HCT116 (cell line): Measurements from ENCODE around the gene KRT24. TPM values are rescaled to one million over a fixed set of nuclear protein-coding genes. Genes with fewer than 3 reads are reported as not detected.

Experiments used
- ATAC-seq: fragments of 200-7000 bp; cut with Tn5 transposase; 2 replicates; pipeline ENCODE4 v1.9.1; 2020; ENCODE audit warnings: mild to moderate bottlenecking, moderate library complexity
- BruUV-seq: library from RNA; stranded (reverse); fragments of 400-500 nt; replicated peaks from 2 replicates; lab custom pipeline; 2021; lab: Mats Ljungman, UMichigan
- CTCF ChIA-PET: fragments of 300-600 bp; sonication (Branson Sonifier 250); formaldehyde crosslinking; loops from one replicate; lab custom pipeline; 2021; ENCODE audit warnings: antibody characterized with exemption; lab: Charles Lee
- POLR2A ChIA-PET: fragments of 300-600, 350-600 bp; sonication (Branson Sonifier 250); formaldehyde crosslinking; loops from one replicate; lab custom pipeline; 2021; ENCODE audit warnings: antibody characterized with exemption; lab: Charles Lee
- RAD21 ChIA-PET, 2 experiments: fragments of 300-600 bp; sonication (Branson Sonifier 250); formaldehyde crosslinking; loops; one replicate each; lab custom pipeline; 2023; ENCODE audit warnings: low total read pairs in 2 of 2; ENCODE audit not compliant: uncharacterized antibody in 2 of 2, unreplicated experiment in 2 of 2, low non-redundant PET in 1 of 2; lab: Charles Lee
- DNase-seq: peaks from one replicate; pipeline ENCODE4 v3.0.0-alpha.2; 2010; ENCODE audit warnings: low read depth, low spot score
- H2AFZ ChIP-seq: fragments of 200-600 bp; shearing (Covaris generic), sonication (generic); 2 replicates; pipeline ENCODE4 v1.6.1; 2017; ENCODE audit warnings: low read depth, mixed run types, mixed read lengths, antibody characterized with exemption, low read length; ENCODE audit not compliant: poor library complexity, severe bottlenecking
- H3K27ac ChIP-seq: 2 replicates; pipeline ENCODE4 v1.5.1; 2012; ENCODE audit warnings: low read depth, low read length
- H3K27me3 ChIP-seq: fragments of 200-600 bp; sonication (generic); 2 replicates; pipeline ENCODE4 v1.6.1; 2016; ENCODE audit warnings: mixed run types, low read length, mixed read lengths; ENCODE audit not compliant: insufficient read depth
- H3K36me3 ChIP-seq, 2 experiments: fragments of 200-500 bp in 1 of 2; fragments of 200-600 bp in 1 of 2; sonication (Bioruptor generic) in 1 of 2; sonication (generic) in 1 of 2; 2 replicates each; pipeline versions ENCODE4 v1.5.1 to v1.6.1; 2014 to 2016; ENCODE audit warnings: low read length in 2 of 2, inconsistent platforms in 1 of 2, mixed read lengths in 1 of 2, mixed run types in 1 of 2; ENCODE audit not compliant: insufficient read depth in 2 of 2, control insufficient read depth in 1 of 2
- H3K4me1 ChIP-seq, 2 experiments: fragments of 200-600 bp in 1 of 2; sonication (generic) in 1 of 2; 2 replicates each; pipeline versions ENCODE4 v1.5.1 to v1.6.1; 2012 to 2017; ENCODE audit warnings: low read length in 2 of 2, inconsistent platforms in 1 of 2, mild to moderate bottlenecking in 1 of 2, mixed read lengths in 1 of 2, mixed run types in 1 of 2, moderate library complexity in 1 of 2; ENCODE audit not compliant: insufficient read depth in 2 of 2, control insufficient read depth in 1 of 2
- H3K4me2 ChIP-seq: fragments of 200-600 bp; sonication (generic); 2 replicates; pipeline ENCODE4 v1.6.1; 2017; ENCODE audit warnings: mixed run types, low read length, mixed read lengths
- H3K4me3 ChIP-seq, 2 experiments: fragments of 200-600 bp in 1 of 2; sonication (generic) in 1 of 2; replicated peaks in 1 of 2; 2 replicates each; pipeline ENCODE4 v1.5.1; 2011 to 2016; ENCODE audit warnings: low read length in 2 of 2, control low read depth in 1 of 2, low read depth in 1 of 2, mild to moderate bottlenecking in 1 of 2, mixed read lengths in 1 of 2, mixed run types in 1 of 2
- H3K79me2 ChIP-seq: fragments of 200-600 bp; sonication (generic); 2 replicates; pipeline ENCODE4 v1.6.1; 2017; ENCODE audit warnings: mild to moderate bottlenecking, mixed run types, low read length, moderate library complexity, mixed read lengths; ENCODE audit not compliant: insufficient read depth
- H3K9ac ChIP-seq: fragments of 200-600 bp; sonication (generic); 2 replicates; pipeline ENCODE4 v1.6.1; 2016; ENCODE audit warnings: low read length, mixed read lengths
- H3K9me2 ChIP-seq: fragments of 200-600 bp; sonication (generic), shearing (Covaris generic); 2 replicates; pipeline ENCODE4 v1.6.1; 2017; ENCODE audit warnings: mixed run types, mild to moderate bottlenecking, moderate library complexity; ENCODE audit not compliant: insufficient read depth
- H3K9me3 ChIP-seq, 2 experiments: fragments of 200-500 bp in 1 of 2; fragments of 200-600 bp in 1 of 2; sonication (Bioruptor generic) in 1 of 2; sonication (generic) in 1 of 2; 2 replicates each; pipeline ENCODE4 v1.6.1; 2014 to 2017; ENCODE audit warnings: low read length in 2 of 2, mixed read lengths in 2 of 2, inconsistent platforms in 1 of 2, low read depth in 1 of 2, mild to moderate bottlenecking in 1 of 2, mixed run types in 1 of 2, moderate library complexity in 1 of 2; ENCODE audit not compliant: control insufficient read depth in 1 of 2, insufficient read depth in 1 of 2
- H4K20me1 ChIP-seq: fragments of 200-600 bp; sonication (generic), shearing (Covaris generic); 2 replicates; pipeline ENCODE4 v1.6.1; 2017; ENCODE audit warnings: mixed run types, mild to moderate bottlenecking, moderate library complexity; ENCODE audit not compliant: insufficient read depth
- CBX3 ChIP-seq: IDR thresholded peaks from 2 replicates; pipeline ENCODE4 v1.6.1; 2012; ENCODE audit warnings: low read depth
- ELF1 ChIP-seq: IDR thresholded peaks from 2 replicates; pipeline ENCODE4 v1.6.1; 2012; ENCODE audit warnings: low read depth, borderline replicate concordance
- EZH2 ChIP-seq: fragments of 200-600 bp; sonication (generic); IDR thresholded peaks from 2 replicates; pipeline ENCODE4 v1.6.1; 2017; ENCODE audit warnings: antibody characterized with exemption, mixed run types
- JUND ChIP-seq: IDR thresholded peaks from 2 replicates; pipeline ENCODE4 v1.6.1; 2012
- RAD21 ChIP-seq: IDR thresholded peaks from 2 replicates; pipeline ENCODE4 v1.6.1; 2012; ENCODE audit warnings: low read depth, mild to moderate bottlenecking
- SIN3A ChIP-seq: IDR thresholded peaks from 2 replicates; pipeline ENCODE4 v1.6.1; 2012; ENCODE audit warnings: low read depth
- SP1 ChIP-seq: IDR thresholded peaks from 2 replicates; pipeline ENCODE4 v1.6.1; 2012; ENCODE audit warnings: low read depth
- YY1 ChIP-seq: IDR thresholded peaks from 2 replicates; pipeline ENCODE4 v1.6.1; 2011; ENCODE audit warnings: low read length, low read depth, moderate library complexity, mild to moderate bottlenecking; ENCODE audit not compliant: insufficient replicate concordance; ENCODE audit errors: extremely low read depth
- intact Hi-C: fragments of 100-400 bp; cut with micrococcal nuclease; formaldehyde crosslinking; loops from 2 replicates; pipeline ENCODE4 v1.10.0; 2022
- total RNA-seq: library from RNA; stranded (reverse); gene quantifications from one replicate; pipeline ENCODE4 v1.2.1, GENCODE V29; 2021; ENCODE audit not compliant: unreplicated experiment
- TF ChIP-seq, protein P1 (sequence below): IDR thresholded peaks from 2 replicates; pipeline ENCODE4 v1.6.1; 2012
- TF ChIP-seq, protein P2 (sequence below), 3 experiments: fragments of 200-600 bp in 1 of 3; sonication (generic) in 1 of 3; IDR thresholded peaks in 2 of 3; conservative IDR thresholded peaks in 1 of 3; 2 replicates each; pipeline ENCODE4 v1.5.1; 2012 to 2017; ENCODE audit warnings: low read depth in 2 of 3, low read length in 2 of 3, antibody characterized with exemption in 1 of 3, borderline replicate concordance in 1 of 3, control low read depth in 1 of 3, mild to moderate bottlenecking in 1 of 3, mixed read lengths in 1 of 3, mixed run types in 1 of 3, moderate library complexity in 1 of 3; ENCODE audit not compliant: insufficient read depth in 1 of 3
- TF ChIP-seq, protein P3 (sequence below): IDR thresholded peaks from 2 replicates; pipeline ENCODE4 v1.6.1; 2011; ENCODE audit warnings: mild to moderate bottlenecking, low read length, moderate library complexity; ENCODE audit not compliant: insufficient replicate concordance; ENCODE audit errors: extremely low read depth

KRT24 gene
- total RNA-seq, 1 experiment from 2014 or later: not detected

DNA sequence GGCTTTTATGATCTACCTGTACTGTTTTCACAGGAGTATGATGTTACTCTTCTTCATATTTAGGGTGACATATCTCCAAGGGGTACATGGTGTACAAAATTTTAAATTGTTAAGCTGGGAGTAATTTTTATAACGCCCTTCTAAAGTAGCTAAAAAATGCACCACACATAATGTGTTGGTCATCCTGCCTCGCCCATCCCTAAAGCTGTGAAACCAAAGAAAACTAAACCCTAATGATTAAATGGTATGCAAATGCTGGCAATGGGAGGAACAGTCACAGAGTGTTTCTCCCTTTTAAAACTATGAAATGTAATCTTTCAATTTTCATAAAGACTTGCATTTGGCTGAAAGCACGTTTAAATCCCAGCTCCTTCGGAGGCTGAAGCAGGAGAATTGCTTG lies 2.0 kb upstream of the KRT24 start (continued):
- TF ChIP-seq, protein P1, sequence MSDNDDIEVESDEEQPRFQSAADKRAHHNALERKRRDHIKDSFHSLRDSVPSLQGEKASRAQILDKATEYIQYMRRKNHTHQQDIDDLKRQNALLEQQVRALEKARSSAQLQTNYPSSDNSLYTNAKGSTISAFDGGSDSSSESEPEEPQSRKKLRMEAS: no peak
- TF ChIP-seq, protein P2, sequence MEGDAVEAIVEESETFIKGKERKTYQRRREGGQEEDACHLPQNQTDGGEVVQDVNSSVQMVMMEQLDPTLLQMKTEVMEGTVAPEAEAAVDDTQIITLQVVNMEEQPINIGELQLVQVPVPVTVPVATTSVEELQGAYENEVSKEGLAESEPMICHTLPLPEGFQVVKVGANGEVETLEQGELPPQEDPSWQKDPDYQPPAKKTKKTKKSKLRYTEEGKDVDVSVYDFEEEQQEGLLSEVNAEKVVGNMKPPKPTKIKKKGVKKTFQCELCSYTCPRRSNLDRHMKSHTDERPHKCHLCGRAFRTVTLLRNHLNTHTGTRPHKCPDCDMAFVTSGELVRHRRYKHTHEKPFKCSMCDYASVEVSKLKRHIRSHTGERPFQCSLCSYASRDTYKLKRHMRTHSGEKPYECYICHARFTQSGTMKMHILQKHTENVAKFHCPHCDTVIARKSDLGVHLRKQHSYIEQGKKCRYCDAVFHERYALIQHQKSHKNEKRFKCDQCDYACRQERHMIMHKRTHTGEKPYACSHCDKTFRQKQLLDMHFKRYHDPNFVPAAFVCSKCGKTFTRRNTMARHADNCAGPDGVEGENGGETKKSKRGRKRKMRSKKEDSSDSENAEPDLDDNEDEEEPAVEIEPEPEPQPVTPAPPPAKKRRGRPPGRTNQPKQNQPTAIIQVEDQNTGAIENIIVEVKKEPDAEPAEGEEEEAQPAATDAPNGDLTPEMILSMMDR (IDR thresholded peaks at IDR 0.05 in 2 of 3, conservative IDR thresholded peaks at IDR 0.05 in 1 of 3; ENCODE audit: borderline replicate concordance in 1 of 3, insufficient read depth in 1 of 3, low read depth in 2 of 3, low read length in 2 of 3): no peak
- TF ChIP-seq SP1: no peak
- TF ChIP-seq ELF1: no peak
- no peak for TF ChIP-seq YY1
- TF ChIP-seq, all 23 proteins: peak for 0

DNA sequence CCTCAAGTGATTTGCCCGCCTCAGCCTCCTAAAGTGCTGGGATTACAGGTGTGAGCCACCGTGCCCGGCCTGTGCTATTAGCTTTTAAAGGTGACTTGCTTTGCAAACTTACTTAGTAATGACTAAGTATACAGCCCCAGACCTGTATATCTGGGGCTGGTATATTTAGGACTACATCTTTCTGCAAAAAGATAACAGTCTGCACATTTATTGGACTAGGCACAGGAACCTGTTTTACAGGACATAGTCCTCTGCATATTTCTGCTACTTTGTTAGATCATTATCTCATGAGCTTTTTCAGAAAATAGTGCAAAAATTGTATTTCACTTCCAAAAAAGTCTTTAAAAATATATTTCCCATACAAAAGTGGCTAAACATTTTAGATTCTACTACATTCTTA lies 1.3 kb downstream of the KRT24 start:
- no peaks in the 10 kb centered on the region for H3K9me3 ChIP-seq
- no peak for TF ChIP-seq RAD21
- no peak for TF ChIP-seq CBX3
- TF ChIP-seq, protein P2 (IDR thresholded peaks at IDR 0.05 in 2 of 3, conservative IDR thresholded peaks at IDR 0.05 in 1 of 3; ENCODE audit: borderline replicate concordance in 1 of 3, insufficient read depth in 1 of 3, low read depth in 2 of 3, low read length in 2 of 3): no peak
- TF ChIP-seq ELF1: no peak
- no peak for TF ChIP-seq SIN3A
- TF ChIP-seq, protein P3, sequence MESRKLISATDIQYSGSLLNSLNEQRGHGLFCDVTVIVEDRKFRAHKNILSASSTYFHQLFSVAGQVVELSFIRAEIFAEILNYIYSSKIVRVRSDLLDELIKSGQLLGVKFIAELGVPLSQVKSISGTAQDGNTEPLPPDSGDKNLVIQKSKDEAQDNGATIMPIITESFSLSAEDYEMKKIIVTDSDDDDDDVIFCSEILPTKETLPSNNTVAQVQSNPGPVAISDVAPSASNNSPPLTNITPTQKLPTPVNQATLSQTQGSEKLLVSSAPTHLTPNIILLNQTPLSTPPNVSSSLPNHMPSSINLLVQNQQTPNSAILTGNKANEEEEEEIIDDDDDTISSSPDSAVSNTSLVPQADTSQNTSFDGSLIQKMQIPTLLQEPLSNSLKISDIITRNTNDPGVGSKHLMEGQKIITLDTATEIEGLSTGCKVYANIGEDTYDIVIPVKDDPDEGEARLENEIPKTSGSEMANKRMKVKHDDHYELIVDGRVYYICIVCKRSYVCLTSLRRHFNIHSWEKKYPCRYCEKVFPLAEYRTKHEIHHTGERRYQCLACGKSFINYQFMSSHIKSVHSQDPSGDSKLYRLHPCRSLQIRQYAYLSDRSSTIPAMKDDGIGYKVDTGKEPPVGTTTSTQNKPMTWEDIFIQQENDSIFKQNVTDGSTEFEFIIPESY: no peak
- TF ChIP-seq JUND: no peak
- TF ChIP-seq EZH2: no peak
- no peaks in the 10 kb centered on the region for H3K27me3 ChIP-seq
- ChIA-PET RAD21 (no interaction called here), CTCF (no interaction called here), POLR2A (no interaction called here)
- intact Hi-C loops: no loop called here
- H3K79me2 ChIP-seq: no peaks in the 10 kb centered on the region
- BruUV-seq: no TSS peak
- no peak overlapping the region for H3K4me2 ChIP-seq
- no peaks in the 10 kb centered on the region for H3K36me3 ChIP-seq
- DNase-seq: no peak
- no peak overlapping the region for H3K27ac ChIP-seq
- no peaks in the 10 kb centered on the region for H3K4me1 ChIP-seq
- H3K9me2 ChIP-seq: no peaks in the 10 kb centered on the region
- H3K4me3 ChIP-seq: no peak overlapping the region
- H4K20me1 ChIP-seq: no peaks in the 10 kb centered on the region
- H2AFZ ChIP-seq: no peak overlapping the region
- no peak for ATAC-seq
- H3K9ac ChIP-seq: no peak overlapping the region
